ENCODE measurements around the gene SORL1-AS1.

The SORL1-AS1 gene

DNA sequence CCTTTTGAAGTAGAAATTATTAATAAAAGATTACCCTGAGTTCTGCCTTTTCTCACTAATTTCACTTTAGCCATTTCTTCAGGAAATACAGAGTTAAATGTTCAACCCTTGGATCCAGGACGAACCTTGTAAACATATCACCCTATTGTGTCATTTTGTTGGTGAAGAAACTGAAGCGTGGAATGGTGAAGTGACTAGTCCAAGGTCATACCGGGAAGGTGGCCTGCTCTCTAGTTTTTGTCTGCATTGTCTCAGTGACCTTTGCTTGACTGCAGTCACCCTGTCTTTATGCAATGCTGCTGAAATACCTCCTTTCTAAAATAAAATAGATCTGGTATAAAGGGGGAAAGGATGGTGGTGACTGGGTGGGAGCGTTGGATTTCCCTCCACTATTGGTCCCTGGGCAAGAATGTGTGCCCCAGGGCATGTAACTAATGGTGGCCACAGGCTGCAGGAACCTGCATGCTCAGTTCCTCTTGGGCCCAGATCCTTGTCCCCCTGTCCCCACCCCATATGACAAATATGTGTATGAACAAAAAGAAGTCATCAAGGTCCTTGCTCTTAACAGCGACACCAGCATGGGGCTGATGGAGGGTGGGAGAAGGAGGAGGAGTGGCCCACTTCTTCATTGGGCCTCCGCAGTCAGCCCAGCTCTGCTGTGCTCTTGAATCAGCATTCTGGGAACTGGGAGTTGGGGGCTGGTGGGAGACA lies 977 bp upstream of the SORL1-AS1 start:
- peak; percentile 70 for DNase-seq
- Histone ChIP-seq H3K9me2 (replicated peaks; ENCODE audit: insufficient read depth, low read length) (no peaks in the 10 kb centered on the region), H3K9me3 (ENCODE audit: low read length) (no peaks in the 10 kb centered on the region), H2AFZ (ENCODE audit: low read length) (no peak overlapping the region), H4K20me1 (ENCODE audit: insufficient read depth, low read depth, low read length) (0 out of 2 replicates have a peak, but pooled peaks cover 7% of the 10 kb centered on the region), H3K4me1 (ENCODE audit: low read length) (peaks cover 86% of the 10 kb centered on the region), H3K27me3 (ENCODE audit: low read length) (no peaks in the 10 kb centered on the region), H3K9ac (ENCODE audit: low read length) (peak overlapping the region; percentile 90), H3K27ac (ENCODE audit: low read length) (peak overlapping the region; percentile 99), H3K79me2 (ENCODE audit: low read length) (peaks cover 86% of the 10 kb centered on the region), H3K4me3 (ENCODE audit: low read length) (peak overlapping the region; percentile 82), H3K36me3 (ENCODE audit: insufficient read depth, low read length) (peaks cover 9% of the 10 kb centered on the region), H3K4me2 (ENCODE audit: low read depth, low read length, poor library complexity, severe bottlenecking) (peak overlapping the region; percentile 97)

DNA sequence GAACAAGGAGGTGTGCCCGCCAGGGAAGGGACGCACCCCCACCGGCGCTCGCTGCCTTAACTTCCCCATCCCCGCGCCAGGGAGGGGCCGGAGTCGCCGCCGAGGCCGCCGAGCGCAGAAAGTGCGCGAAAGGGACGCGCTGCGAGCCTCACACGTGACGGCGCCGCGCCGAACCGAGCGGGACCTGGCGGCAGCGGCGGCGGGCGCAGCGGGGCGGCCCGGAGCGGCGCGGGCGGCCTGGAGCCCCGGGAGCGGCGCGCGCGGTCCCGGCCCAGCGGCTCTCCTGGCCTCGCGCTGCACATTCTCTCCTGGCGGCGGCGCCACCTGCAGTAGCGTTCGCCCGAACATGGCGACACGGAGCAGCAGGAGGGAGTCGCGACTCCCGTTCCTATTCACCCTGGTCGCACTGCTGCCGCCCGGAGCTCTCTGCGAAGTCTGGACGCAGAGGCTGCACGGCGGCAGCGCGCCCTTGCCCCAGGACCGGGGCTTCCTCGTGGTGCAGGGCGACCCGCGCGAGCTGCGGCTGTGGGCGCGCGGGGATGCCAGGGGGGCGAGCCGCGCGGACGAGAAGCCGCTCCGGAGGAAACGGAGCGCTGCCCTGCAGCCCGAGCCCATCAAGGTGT lies 670 bp downstream of the SORL1-AS1 start, which contains the start of gene SORL1:
Gene SORL1, plus strand, starts transcription at position 329 of the 623 bp plus-strand sequence. Its CDS starts 18 bp downstream, at position 347.
- peaks cover 5% of the 10 kb centered on the region; the same call in 1 of the 2 replicates for H3K36me3 ChIP-seq (ENCODE audit: insufficient read depth, low read length)
- peak; percentile 79 for DNase-seq
- H3K27ac ChIP-seq (ENCODE audit: low read length), result peak within 1 kb of the TSS; percentile 99
- peaks cover 70% of the 10 kb centered on the region for H3K79me2 ChIP-seq (ENCODE audit: low read length)
- H3K9me3 ChIP-seq (ENCODE audit: low read length), result no peaks in the 10 kb centered on the region
- H3K4me1 ChIP-seq (ENCODE audit: low read length), result peaks cover 86% of the 10 kb centered on the region
- peak within 1 kb of the TSS; percentile 82 for H3K4me3 ChIP-seq (ENCODE audit: low read length)
- no peaks in the 10 kb centered on the region for H4K20me1 ChIP-seq (ENCODE audit: insufficient read depth, low read depth, low read length)
- no peak within 1 kb of the TSS for H2AFZ ChIP-seq (ENCODE audit: low read length)
- H3K9me2 ChIP-seq (replicated peaks; ENCODE audit: insufficient read depth, low read length), result no peaks in the 10 kb centered on the region
- H3K4me2 ChIP-seq (ENCODE audit: low read depth, low read length, poor library complexity, severe bottlenecking), result peak within 1 kb of the TSS; percentile 97
- H3K27me3 ChIP-seq (ENCODE audit: low read length), result no peaks in the 10 kb centered on the region
- peak within 1 kb of the TSS; percentile 90 for H3K9ac ChIP-seq (ENCODE audit: low read length)

DNA sequence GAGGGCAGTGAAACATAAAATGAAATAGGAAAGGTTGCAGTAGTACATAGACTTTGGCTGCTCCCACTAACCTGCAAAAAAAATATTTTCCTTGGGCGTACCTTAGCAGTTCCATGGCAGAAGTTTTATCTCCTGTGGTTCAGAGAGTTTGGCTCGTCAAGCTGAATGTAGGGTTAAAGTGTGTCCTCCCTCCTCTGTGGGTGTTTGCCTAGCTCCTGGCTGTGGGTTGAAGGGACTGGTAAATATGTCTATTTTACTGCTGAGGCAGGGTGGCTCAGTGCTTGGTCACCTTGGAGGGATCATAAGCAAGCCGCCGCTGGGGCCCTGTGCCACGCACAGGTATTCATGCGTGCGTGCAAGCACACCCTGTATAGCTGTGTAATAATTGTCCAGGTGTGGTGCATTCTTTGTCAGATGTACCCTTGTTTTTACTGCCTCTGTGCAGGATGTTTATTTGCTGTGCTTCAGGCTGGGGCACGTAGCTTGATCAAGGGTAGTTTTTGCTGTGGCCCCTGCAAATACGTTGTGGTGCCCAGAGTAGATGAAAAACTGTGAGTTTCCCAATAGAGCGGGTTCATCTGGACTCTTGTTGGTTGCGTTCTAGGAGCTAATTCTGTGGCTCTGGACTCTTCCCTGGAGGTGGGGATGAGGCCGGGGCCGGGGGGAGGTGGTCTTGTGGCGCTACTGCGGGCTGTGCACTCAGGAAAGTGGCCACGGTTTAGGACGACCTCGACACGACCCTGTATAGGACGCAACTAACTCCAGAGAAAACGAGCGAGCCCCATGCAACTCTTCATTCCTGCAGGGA lies 1.4 kb downstream of the SORL1-AS1 start:
- H3K79me2 ChIP-seq (ENCODE audit: low read length), result peaks cover 62% of the 10 kb centered on the region
- no peaks in the 10 kb centered on the region for H4K20me1 ChIP-seq (ENCODE audit: insufficient read depth, low read depth, low read length)
- peak overlapping the region; percentile 99 for H3K27ac ChIP-seq (ENCODE audit: low read length)
- H3K27me3 ChIP-seq (ENCODE audit: low read length), result no peaks in the 10 kb centered on the region
- H3K4me2 ChIP-seq (ENCODE audit: low read depth, low read length, poor library complexity, severe bottlenecking), result peak overlapping the region; percentile 97
- H3K9me3 ChIP-seq (ENCODE audit: low read length), result no peaks in the 10 kb centered on the region
- peak overlapping the region; percentile 73 for H3K4me3 ChIP-seq (ENCODE audit: low read length)
- no peak overlapping the region for H2AFZ ChIP-seq (ENCODE audit: low read length)
- peaks cover 85% of the 10 kb centered on the region for H3K4me1 ChIP-seq (ENCODE audit: low read length)
- peak overlapping the region; percentile 90 for H3K9ac ChIP-seq (ENCODE audit: low read length)
- H3K9me2 ChIP-seq (replicated peaks; ENCODE audit: insufficient read depth, low read length), result no peaks in the 10 kb centered on the region
- H3K36me3 ChIP-seq (ENCODE audit: insufficient read depth, low read length), result peaks cover 5% of the 10 kb centered on the region; the same call in 1 of the 2 replicates
- DNase-seq, result peak; percentile 72

DNA sequence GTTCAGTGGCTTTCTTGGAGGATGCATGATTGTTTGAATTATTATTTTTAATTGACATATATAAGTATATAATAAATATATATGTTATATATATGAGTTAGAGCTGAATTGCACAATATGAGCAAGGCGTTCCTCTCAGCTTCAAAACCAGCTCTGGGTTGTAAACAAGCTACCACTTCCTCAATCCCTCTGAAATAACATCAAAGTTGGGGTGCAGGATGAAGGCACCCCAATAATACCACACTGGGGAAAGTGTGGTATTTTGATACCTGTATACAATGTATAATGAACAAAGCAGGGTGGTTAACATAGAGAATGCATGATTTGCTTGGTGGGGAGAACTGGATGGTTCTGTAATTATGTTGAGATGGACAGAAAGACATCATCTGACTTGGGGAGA lies 2.4 kb downstream of the SORL1-AS1 start:
- Histone ChIP-seq H3K27me3 (ENCODE audit: low read length) (no peaks in the 10 kb centered on the region), H3K9me2 (replicated peaks; ENCODE audit: insufficient read depth, low read length) (no peaks in the 10 kb centered on the region), H4K20me1 (ENCODE audit: insufficient read depth, low read depth, low read length) (no peaks in the 10 kb centered on the region), H3K4me2 (ENCODE audit: low read depth, low read length, poor library complexity, severe bottlenecking) (peak overlapping the region; percentile 97), H2AFZ (ENCODE audit: low read length) (no peak overlapping the region), H3K4me1 (ENCODE audit: low read length) (peaks cover 85% of the 10 kb centered on the region), H3K79me2 (ENCODE audit: low read length) (peaks cover 53% of the 10 kb centered on the region), H3K9ac (ENCODE audit: low read length) (peak overlapping the region; percentile 90), H3K36me3 (ENCODE audit: insufficient read depth, low read length) (peaks cover 5% of the 10 kb centered on the region; the same call in 1 of the 2 replicates), H3K27ac (ENCODE audit: low read length) (peak overlapping the region; percentile 99), H3K4me3 (ENCODE audit: low read length) (peak overlapping the region; percentile 73), H3K9me3 (ENCODE audit: low read length) (no peaks in the 10 kb centered on the region)
- DNase-seq, result peak; percentile 56

DNA sequence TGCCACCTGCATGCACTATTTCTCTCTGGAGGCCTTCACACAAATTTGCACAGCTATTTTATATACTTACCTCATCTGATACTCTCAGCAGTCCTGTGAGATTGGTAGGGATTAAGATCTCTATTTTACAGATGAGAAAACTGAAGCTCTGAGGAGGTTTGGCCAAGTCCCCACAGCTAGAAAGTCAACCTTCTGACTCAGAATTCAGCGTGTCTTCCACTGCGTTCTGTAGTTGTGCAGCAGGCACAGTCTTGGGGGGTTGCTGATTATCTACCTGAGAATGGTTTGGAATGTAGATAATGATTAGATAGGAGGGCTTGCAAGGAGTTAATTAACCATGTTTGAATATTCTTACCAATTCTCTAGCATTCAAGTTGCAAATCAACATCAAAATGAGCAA lies 3.1 kb downstream of the SORL1-AS1 start:
- no peaks in the 10 kb centered on the region for H3K9me2 ChIP-seq (replicated peaks; ENCODE audit: insufficient read depth, low read length)
- H4K20me1 ChIP-seq (ENCODE audit: insufficient read depth, low read depth, low read length), result no peaks in the 10 kb centered on the region
- peaks cover 85% of the 10 kb centered on the region for H3K4me1 ChIP-seq (ENCODE audit: low read length)
- peaks cover 45% of the 10 kb centered on the region for H3K79me2 ChIP-seq (ENCODE audit: low read length)
- peak; percentile 89 for DNase-seq
- peak overlapping the region; percentile 97 for H3K4me2 ChIP-seq (ENCODE audit: low read depth, low read length, poor library complexity, severe bottlenecking)
- H3K9ac ChIP-seq (ENCODE audit: low read length), result peak overlapping the region; percentile 90
- H3K27me3 ChIP-seq (ENCODE audit: low read length), result no peaks in the 10 kb centered on the region
- peak overlapping the region; percentile 58 for H3K4me3 ChIP-seq (ENCODE audit: low read length)
- peak overlapping the region; percentile 99 for H3K27ac ChIP-seq (ENCODE audit: low read length)
- H3K9me3 ChIP-seq (ENCODE audit: low read length), result no peaks in the 10 kb centered on the region
- no peak overlapping the region for H2AFZ ChIP-seq (ENCODE audit: low read length)
- H3K36me3 ChIP-seq (ENCODE audit: insufficient read depth, low read length), result peaks cover 5% of the 10 kb centered on the region; the same call in 1 of the 2 replicates

DNA sequence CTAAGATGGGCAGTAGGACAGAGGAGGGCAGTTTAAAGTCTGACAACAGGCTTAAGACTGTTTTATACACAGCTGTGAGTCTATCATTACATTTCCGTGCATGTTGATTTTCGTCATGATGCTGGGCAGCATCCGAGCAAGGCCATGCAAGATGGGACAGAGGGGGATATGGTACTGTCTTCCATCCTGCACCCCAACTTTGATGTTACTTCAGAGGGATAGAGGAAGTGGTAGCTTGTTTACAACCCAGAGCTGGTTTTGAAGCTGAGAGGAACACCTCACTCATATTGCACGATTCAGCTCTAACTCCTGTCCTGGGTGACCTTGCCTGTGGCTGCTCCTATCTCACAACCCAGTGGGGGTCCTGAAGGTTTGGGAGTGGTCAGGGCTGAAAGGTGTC lies 3.6 kb downstream of the SORL1-AS1 start:
- DNase-seq, result no peak
- Histone ChIP-seq H3K79me2 (ENCODE audit: low read length) (peaks cover 40% of the 10 kb centered on the region), H3K27me3 (ENCODE audit: low read length) (no peaks in the 10 kb centered on the region), H3K4me3 (ENCODE audit: low read length) (peak overlapping the region; percentile 38; the same call in 1 of the 2 replicates), H3K4me2 (ENCODE audit: low read depth, low read length, poor library complexity, severe bottlenecking) (peak overlapping the region; percentile 97), H4K20me1 (ENCODE audit: insufficient read depth, low read depth, low read length) (no peaks in the 10 kb centered on the region), H3K9me2 (replicated peaks; ENCODE audit: insufficient read depth, low read length) (no peaks in the 10 kb centered on the region), H3K9me3 (ENCODE audit: low read length) (no peaks in the 10 kb centered on the region), H2AFZ (ENCODE audit: low read length) (no peak overlapping the region), H3K36me3 (ENCODE audit: insufficient read depth, low read length) (peaks cover 5% of the 10 kb centered on the region; the same call in 1 of the 2 replicates), H3K9ac (ENCODE audit: low read length) (peak overlapping the region; percentile 90), H3K4me1 (ENCODE audit: low read length) (peaks cover 85% of the 10 kb centered on the region), H3K27ac (ENCODE audit: low read length) (peak overlapping the region; percentile 99)

DNA sequence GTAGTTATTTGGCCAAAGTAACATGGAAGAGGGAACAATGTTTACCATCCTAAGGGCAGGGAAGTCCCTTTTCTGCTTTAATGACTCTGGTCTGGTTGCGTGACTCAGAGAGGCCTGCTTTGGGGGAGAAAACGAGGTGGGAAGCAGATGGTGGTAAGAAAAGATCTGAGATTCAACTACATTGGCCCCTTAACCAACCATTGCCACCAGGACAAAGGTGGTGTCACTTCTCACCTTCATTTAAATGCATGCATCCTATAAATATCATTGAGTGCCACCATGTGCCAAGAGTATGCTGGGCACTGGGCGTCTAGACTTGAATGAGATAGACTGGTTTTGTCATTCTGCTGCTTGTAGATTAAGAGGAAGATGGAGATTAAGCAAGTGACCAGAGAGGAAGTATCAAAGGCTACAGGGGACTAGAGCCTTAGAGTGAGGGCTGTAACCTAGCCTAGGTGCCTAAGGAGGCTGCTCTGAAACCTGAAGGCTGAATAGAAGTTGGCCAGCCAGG lies 4.3 kb downstream of the SORL1-AS1 start:
- peak overlapping the region; percentile 97 for H3K4me2 ChIP-seq (ENCODE audit: low read depth, low read length, poor library complexity, severe bottlenecking)
- peak overlapping the region; percentile 90 for H3K9ac ChIP-seq (ENCODE audit: low read length)
- peak overlapping the region; percentile 38; the same call in 1 of the 2 replicates for H3K4me3 ChIP-seq (ENCODE audit: low read length)
- no peak overlapping the region for H2AFZ ChIP-seq (ENCODE audit: low read length)
- H3K36me3 ChIP-seq (ENCODE audit: insufficient read depth, low read length), result peaks cover 5% of the 10 kb centered on the region; the same call in 1 of the 2 replicates
- no peaks in the 10 kb centered on the region for H3K9me2 ChIP-seq (replicated peaks; ENCODE audit: insufficient read depth, low read length)
- no peaks in the 10 kb centered on the region for H3K9me3 ChIP-seq (ENCODE audit: low read length)
- H3K4me1 ChIP-seq (ENCODE audit: low read length), result peaks cover 85% of the 10 kb centered on the region
- peaks cover 35% of the 10 kb centered on the region for H3K79me2 ChIP-seq (ENCODE audit: low read length)
- H3K27ac ChIP-seq (ENCODE audit: low read length), result peak overlapping the region; percentile 99
- peak; percentile 72 for DNase-seq
- no peaks in the 10 kb centered on the region for H4K20me1 ChIP-seq (ENCODE audit: insufficient read depth, low read depth, low read length)
- no peaks in the 10 kb centered on the region for H3K27me3 ChIP-seq (ENCODE audit: low read length)

Data from Karpas-422 (cell line).